Measurements from ENCODE around the gene LRGUK. TPM values are rescaled to one million over a fixed set of nuclear protein-coding genes. Genes with fewer than 3 reads are reported as not detected.

LRGUK gene
- total RNA-seq, 4 donors from 2014 or later: 0.08 to 0.61 (median 0.39) TPM

DNA sequence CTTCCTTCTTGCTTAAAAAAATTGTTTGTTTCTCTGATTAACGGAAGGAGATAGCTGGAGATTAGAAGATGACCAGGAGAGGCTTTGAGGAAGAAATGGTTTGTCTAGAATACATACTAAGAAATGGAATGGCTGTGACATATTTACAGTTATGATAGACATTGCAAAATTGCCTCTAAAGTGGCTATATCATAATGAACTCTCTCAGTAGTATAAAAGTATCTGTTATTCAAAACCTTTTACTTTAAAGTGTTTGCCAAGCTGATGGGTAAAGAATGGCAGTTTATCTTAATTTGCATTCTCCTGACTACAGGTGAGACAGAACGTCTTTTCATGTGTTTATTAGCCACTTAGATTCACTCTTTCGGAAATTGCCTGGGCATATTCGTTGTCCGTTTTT is 28.7 kb downstream of the LRGUK start:
- TF ChIP-seq, protein P1, sequence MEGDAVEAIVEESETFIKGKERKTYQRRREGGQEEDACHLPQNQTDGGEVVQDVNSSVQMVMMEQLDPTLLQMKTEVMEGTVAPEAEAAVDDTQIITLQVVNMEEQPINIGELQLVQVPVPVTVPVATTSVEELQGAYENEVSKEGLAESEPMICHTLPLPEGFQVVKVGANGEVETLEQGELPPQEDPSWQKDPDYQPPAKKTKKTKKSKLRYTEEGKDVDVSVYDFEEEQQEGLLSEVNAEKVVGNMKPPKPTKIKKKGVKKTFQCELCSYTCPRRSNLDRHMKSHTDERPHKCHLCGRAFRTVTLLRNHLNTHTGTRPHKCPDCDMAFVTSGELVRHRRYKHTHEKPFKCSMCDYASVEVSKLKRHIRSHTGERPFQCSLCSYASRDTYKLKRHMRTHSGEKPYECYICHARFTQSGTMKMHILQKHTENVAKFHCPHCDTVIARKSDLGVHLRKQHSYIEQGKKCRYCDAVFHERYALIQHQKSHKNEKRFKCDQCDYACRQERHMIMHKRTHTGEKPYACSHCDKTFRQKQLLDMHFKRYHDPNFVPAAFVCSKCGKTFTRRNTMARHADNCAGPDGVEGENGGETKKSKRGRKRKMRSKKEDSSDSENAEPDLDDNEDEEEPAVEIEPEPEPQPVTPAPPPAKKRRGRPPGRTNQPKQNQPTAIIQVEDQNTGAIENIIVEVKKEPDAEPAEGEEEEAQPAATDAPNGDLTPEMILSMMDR (IDR thresholded peaks at IDR 0.05): no peak
- no peak for TF ChIP-seq POLR2A (IDR thresholded peaks at IDR 0.05)
- no peak for DNase-seq
- Histone ChIP-seq H3K9me3 (no peaks in the 10 kb centered on the region), H3K27ac (no peak overlapping the region), H3K36me3 (no peaks in the 10 kb centered on the region), H3K27me3 (no peaks in the 10 kb centered on the region), H3K4me1 (no peaks in the 10 kb centered on the region), H3K4me3 (no peak overlapping the region)
- WGBS, 2 donors: 76 to 82% methylated on average over 5 of the region's 5 CpGs
- intact Hi-C loops (cut with DNase I): no loop called here

DNA sequence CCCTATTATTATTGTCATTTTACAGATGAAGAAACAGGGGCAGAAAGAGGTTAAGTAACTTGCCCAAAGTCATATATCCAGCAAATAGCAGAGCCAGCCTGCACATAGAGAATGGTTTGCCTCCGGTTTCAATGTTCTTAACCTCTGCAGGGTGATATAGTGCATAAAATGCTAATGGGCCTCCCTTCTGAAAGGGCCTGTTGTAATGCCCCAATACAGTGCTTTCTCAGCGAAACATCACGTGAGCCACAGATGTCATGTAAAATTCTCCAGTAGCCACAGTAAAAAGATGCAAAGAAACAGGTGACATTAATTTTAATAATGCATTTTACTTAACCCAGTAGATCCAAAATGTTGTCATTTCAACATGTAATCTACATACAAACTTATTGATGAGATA is 38.1 kb downstream of the LRGUK start:
- no peaks in the 10 kb centered on the region for H3K4me1 ChIP-seq
- no peaks in the 10 kb centered on the region for H3K27me3 ChIP-seq
- 79 to 91% methylated on average over 3 of the region's 3 CpGs for WGBS, 2 donors
- no peak for DNase-seq
- H3K4me3 ChIP-seq: no peak overlapping the region
- no peak for TF ChIP-seq POLR2A (IDR thresholded peaks at IDR 0.05)
- TF ChIP-seq, protein P1 (IDR thresholded peaks at IDR 0.05): no peak
- no peak overlapping the region for H3K27ac ChIP-seq
- no peaks in the 10 kb centered on the region for H3K36me3 ChIP-seq
- H3K9me3 ChIP-seq: no peaks in the 10 kb centered on the region
- intact Hi-C loops (cut with DNase I): no loop called here

DNA sequence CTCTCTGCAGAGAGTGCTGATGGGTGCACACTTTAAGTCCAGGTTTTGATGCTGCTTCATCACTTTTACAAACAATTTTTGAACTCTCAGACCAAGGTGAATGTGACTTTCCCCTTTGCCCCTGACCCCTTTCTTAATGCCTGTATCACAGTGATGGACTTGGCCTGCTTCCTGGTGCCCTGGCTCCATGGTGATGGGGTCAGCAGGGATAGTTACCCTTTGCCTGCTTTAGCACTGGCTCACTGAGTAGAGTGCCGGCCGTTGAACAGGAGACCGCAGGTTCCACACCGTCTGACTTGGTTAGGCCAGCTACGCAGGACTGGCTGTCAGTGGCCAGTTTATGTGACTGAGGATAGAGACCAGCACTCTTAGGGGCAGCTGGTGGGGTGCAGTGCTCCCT is 40.1 kb downstream of the LRGUK start:
- intact Hi-C loops (cut with DNase I): no loop called here
- Histone ChIP-seq H3K27me3 (no peaks in the 10 kb centered on the region), H3K27ac (no peak overlapping the region), H3K4me1 (no peaks in the 10 kb centered on the region), H3K9me3 (no peaks in the 10 kb centered on the region), H3K36me3 (no peaks in the 10 kb centered on the region), H3K4me3 (no peak overlapping the region)
- 94 to 95% methylated on average over 5 of the region's 5 CpGs for WGBS, 2 donors
- no peak for DNase-seq
- no peak for TF ChIP-seq POLR2A (IDR thresholded peaks at IDR 0.05)
- TF ChIP-seq, protein P1 (IDR thresholded peaks at IDR 0.05): no peak

DNA sequence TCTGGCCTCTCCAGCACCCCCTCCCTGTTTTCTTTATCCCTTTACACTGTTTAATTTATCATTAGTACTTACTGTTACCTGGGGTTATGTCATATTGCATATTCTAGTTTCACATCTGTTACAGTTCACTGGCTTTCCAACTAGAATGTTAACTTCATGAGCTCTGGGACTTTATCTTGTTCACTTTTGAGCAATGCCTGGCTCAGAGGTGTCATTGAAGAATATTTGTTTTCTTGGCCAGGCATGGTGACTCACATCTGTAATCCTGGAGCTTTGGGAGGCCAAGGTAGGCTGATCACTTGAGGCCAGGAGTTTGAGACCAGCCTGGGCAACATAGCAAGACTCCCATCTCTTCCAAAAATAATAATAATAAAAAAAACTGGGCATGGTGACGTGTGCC is 40.7 kb downstream of the LRGUK start:
- no peaks in the 10 kb centered on the region for H3K36me3 ChIP-seq
- DNase-seq: no peak
- H3K27me3 ChIP-seq: no peaks in the 10 kb centered on the region
- intact Hi-C loops (cut with DNase I): no loop called here
- WGBS, 2 donors: 50 to 56% methylated on average over 1 of the region's 1 CpG
- H3K27ac ChIP-seq: no peak overlapping the region
- H3K4me1 ChIP-seq: no peaks in the 10 kb centered on the region
- no peak overlapping the region for H3K4me3 ChIP-seq
- no peaks in the 10 kb centered on the region for H3K9me3 ChIP-seq
- TF ChIP-seq, protein P1 (IDR thresholded peaks at IDR 0.05): no peak
- TF ChIP-seq POLR2A (IDR thresholded peaks at IDR 0.05): no peak

DNA sequence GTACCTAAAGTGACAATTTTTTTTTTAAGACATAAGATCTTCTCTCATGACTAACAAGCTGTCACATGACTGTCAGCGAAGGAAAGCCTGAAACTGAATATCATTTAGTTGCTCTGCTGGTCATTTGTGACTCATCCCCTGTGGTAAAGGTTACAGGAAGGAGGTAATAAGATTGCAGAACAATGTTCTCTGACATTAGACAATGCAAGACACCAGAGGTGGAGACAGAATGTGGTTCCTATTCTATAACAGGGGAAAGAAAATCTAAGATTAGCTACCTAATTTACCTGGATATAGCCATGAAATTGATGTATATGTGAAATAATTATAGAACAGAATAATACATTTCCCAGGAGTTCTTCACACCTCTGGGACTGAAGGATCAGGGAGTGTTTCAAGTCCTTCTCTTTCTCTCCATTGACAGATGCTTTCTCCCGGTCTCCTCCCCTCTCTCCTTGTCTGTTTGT is 47.7 kb downstream of the LRGUK start:
- 25 to 30% methylated on average over 2 of the region's 2 CpGs for WGBS, 2 donors
- peak overlapping the region in 1 of 4 donors; percentile 57 for H3K27ac ChIP-seq
- TF ChIP-seq POLR2A (IDR thresholded peaks at IDR 0.05): no peak
- TF ChIP-seq, protein P1 (IDR thresholded peaks at IDR 0.05): no peak
- H3K4me3 ChIP-seq: no peak overlapping the region
- intact Hi-C loops (cut with DNase I): no loop called here
- H3K36me3 ChIP-seq: no peaks in the 10 kb centered on the region
- H3K9me3 ChIP-seq: no peaks in the 10 kb centered on the region
- H3K4me1 ChIP-seq: peaks cover 0 to 27% (median 4%) of the 10 kb centered on the region in 3 donors
- H3K27me3 ChIP-seq: no peaks in the 10 kb centered on the region
- no peak for DNase-seq

Measured in esophagus squamous epithelium (tissue), 5 donors.